ENCODE results near the gene MED15. TPM values are rescaled to one million over a fixed set of nuclear protein-coding genes. Genes with fewer than 3 reads are reported as not detected.

MED15 gene
- total and polyA plus RNA-seq, 10 of the 15 experiments (the other 5 are each of a cell fraction or from before 2014, with no cell fraction given): 1.4 to 75.2 (median 26.9) TPM

GRCh38 chr22:20616451-20617043, 109.1 kb downstream of the MED15 start:
- DNase-seq (ENCODE audit: low read depth, low spot score) (no peak), FAIRE-seq (no peak), ATAC-seq (no peak)
- Histone ChIP-seq H3K36me3 (ENCODE audit: control insufficient read depth in 2 of 2, insufficient read depth in 2 of 2, low read length in 1 of 2) (no peaks in the 10 kb centered on the region), H3K4me2 (ENCODE audit: control insufficient read depth, insufficient read depth) (no peak overlapping the region), H3K27ac (ENCODE audit: control insufficient read depth, insufficient read depth) (no peak overlapping the region), H3K9ac (ENCODE audit: control insufficient read depth, insufficient read depth, low read length) (no peak overlapping the region), H3K4me3 (no peak overlapping the region), H3K4me1 (ENCODE audit: control insufficient read depth, insufficient read depth, low read length) (no peaks in the 10 kb centered on the region), H2AFZ (ENCODE audit: control insufficient read depth, low read depth, low read length) (no peak overlapping the region), H3K27me3 (replicated peaks in 1 of 2; ENCODE audit: control insufficient read depth in 2 of 2, insufficient read depth in 2 of 2, low read length in 1 of 2) (no peaks in the 10 kb centered on the region), H3K79me2 (ENCODE audit: control insufficient read depth, insufficient read depth, low read length) (no peaks in the 10 kb centered on the region), H3K9me3 (replicated peaks; ENCODE audit: control insufficient read depth, insufficient read depth, low read length) (no peaks in the 10 kb centered on the region), H4K20me1 (ENCODE audit: control insufficient read depth, insufficient read depth) (no peaks in the 10 kb centered on the region)
- RAD21 ChIA-PET (ENCODE audit: unreplicated experiment): no interaction called here
- CTCF ChIA-PET: interaction anchor here (1.2 kb wide), 1 partner anchor 167 kb away, joined by 4 read pairs; no protein-coding TSS in a partner anchor
- POLR2A ChIA-PET: no interaction called here
- WGBS (ENCODE audit: insufficient coverage, insufficient replicate concordance, low lambda C conversion rate, missing lambda C conversion rate): 68% methylated on average over 10 of the region's 10 CpGs
- SMC1A ChIA-PET (ENCODE audit: uncharacterized antibody, unreplicated experiment): interaction anchor here (1.1 kb wide), 1 partner anchor 8 kb away, joined by 3 read pairs; no protein-coding TSS in a partner anchor
- in situ Hi-C loops (cut with MboI) (no loop called here), intact Hi-C loops (cut with micrococcal nuclease; ENCODE audit: unreplicated experiment) (no loop called here)
- no peak for TF ChIP-seq BCL3 (IDR thresholded peaks at IDR 0.05; ENCODE audit: borderline replicate concordance, insufficient read depth, low read depth, low read length, poor library complexity, severe bottlenecking)
- TF ChIP-seq IRF5 (IDR thresholded peaks at IDR 0.05; ENCODE audit: borderline replicate concordance): no peak
- BruUV-seq (replicated peaks): no TSS peak

- RAD21 ChIA-PET (ENCODE audit: unreplicated experiment): no interaction called here
- Histone ChIP-seq H3K4me3 (no peak overlapping the region), H2AFZ (ENCODE audit: control insufficient read depth, low read depth, low read length) (no peak overlapping the region), H3K4me2 (ENCODE audit: control insufficient read depth, insufficient read depth) (no peak overlapping the region), H3K4me1 (ENCODE audit: control insufficient read depth, insufficient read depth, low read length) (peaks cover 8% of the 10 kb centered on the region), H3K27ac (ENCODE audit: control insufficient read depth, insufficient read depth) (no peak overlapping the region), H3K36me3 (ENCODE audit: control insufficient read depth in 2 of 2, insufficient read depth in 2 of 2, low read length in 1 of 2) (no peaks in the 10 kb centered on the region), H3K27me3 (replicated peaks in 1 of 2; ENCODE audit: control insufficient read depth in 2 of 2, insufficient read depth in 2 of 2, low read length in 1 of 2) (no peaks in the 10 kb centered on the region), H3K9me3 (replicated peaks; ENCODE audit: control insufficient read depth, insufficient read depth, low read length) (no peaks in the 10 kb centered on the region), H3K9ac (ENCODE audit: control insufficient read depth, insufficient read depth, low read length) (no peak overlapping the region), H4K20me1 (ENCODE audit: control insufficient read depth, insufficient read depth) (no peaks in the 10 kb centered on the region), H3K79me2 (ENCODE audit: control insufficient read depth, insufficient read depth, low read length) (no peaks in the 10 kb centered on the region)
- BruUV-seq (replicated peaks): no TSS peak
- FAIRE-seq (no peak), ATAC-seq (no peak), DNase-seq (ENCODE audit: low read depth, low spot score) (no peak)
- 60% methylated on average over 4 of the region's 4 CpGs for WGBS (ENCODE audit: insufficient coverage, insufficient replicate concordance, low lambda C conversion rate, missing lambda C conversion rate)
- intact Hi-C loops (cut with micrococcal nuclease; ENCODE audit: unreplicated experiment) (no loop called here), in situ Hi-C loops (cut with MboI) (no loop called here)
- CTCF ChIA-PET: no interaction called here
- SMC1A ChIA-PET (ENCODE audit: uncharacterized antibody, unreplicated experiment): interaction anchor here (1.4 kb wide), 1 partner anchor 12 kb away, joined by 6 read pairs; no protein-coding TSS in a partner anchor
- POLR2A ChIA-PET: no interaction called here
- TF ChIP-seq MEF2A (IDR thresholded peaks at IDR 0.05; ENCODE audit: insufficient read depth, low read depth, low read length) (no peak), PML (IDR thresholded peaks at IDR 0.05; ENCODE audit: low read length) (no peak), CHD2 (IDR thresholded peaks at IDR 0.05; ENCODE audit: borderline replicate concordance, low read depth, low read length) (no peak), HDAC2 (IDR thresholded peaks at IDR 0.05) (no peak), BHLHE40 (IDR thresholded peaks at IDR 0.05; ENCODE audit: borderline replicate concordance in 1 of 2, low read depth in 2 of 2, low read length in 1 of 2) (no peak), POLR2AphosphoS5 (IDR thresholded peaks at IDR 0.05; ENCODE audit: low read length) (no peak), ZNF622 (IDR thresholded peaks at IDR 0.05) (no peak), FOS (IDR thresholded peaks at IDR 0.05; ENCODE audit: borderline replicate concordance, extremely low read depth, insufficient read length) (no peak)
- TF ChIP-seq, protein P1, sequence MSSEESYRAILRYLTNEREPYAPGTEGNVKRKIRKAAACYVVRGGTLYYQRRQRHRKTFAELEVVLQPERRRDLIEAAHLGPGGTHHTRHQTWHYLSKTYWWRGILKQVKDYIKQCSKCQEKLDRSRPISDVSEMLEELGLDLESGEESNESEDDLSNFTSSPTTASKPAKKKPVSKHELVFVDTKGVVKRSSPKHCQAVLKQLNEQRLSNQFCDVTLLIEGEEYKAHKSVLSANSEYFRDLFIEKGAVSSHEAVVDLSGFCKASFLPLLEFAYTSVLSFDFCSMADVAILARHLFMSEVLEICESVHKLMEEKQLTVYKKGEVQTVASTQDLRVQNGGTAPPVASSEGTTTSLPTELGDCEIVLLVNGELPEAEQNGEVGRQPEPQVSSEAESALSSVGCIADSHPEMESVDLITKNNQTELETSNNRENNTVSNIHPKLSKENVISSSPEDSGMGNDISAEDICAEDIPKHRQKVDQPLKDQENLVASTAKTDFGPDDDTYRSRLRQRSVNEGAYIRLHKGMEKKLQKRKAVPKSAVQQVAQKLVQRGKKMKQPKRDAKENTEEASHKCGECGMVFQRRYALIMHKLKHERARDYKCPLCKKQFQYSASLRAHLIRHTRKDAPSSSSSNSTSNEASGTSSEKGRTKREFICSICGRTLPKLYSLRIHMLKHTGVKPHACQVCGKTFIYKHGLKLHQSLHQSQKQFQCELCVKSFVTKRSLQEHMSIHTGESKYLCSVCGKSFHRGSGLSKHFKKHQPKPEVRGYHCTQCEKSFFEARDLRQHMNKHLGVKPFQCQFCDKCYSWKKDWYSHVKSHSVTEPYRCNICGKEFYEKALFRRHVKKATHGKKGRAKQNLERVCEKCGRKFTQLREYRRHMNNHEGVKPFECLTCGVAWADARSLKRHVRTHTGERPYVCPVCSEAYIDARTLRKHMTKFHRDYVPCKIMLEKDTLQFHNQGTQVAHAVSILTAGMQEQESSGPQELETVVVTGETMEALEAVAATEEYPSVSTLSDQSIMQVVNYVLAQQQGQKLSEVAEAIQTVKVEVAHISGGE (CRISPR knock-in tag; IDR thresholded peaks at IDR 0.05): no peak
Measured at GRCh38 chr22:20618488-20618887, 111.1 kb downstream of the MED15 start.

Data from GM12878 (cell line).